Muscle of arm (tissue), 12 donors: ENCODE measurements around the gene DPYSL5. TPM values are rescaled to one million over a fixed set of nuclear protein-coding genes. Genes with fewer than 3 reads are reported as not detected.
A peak's percentile ranks its signal among the peaks of the same experiment; 100 is the strongest.
"Not testable (repeated sequence)": the region's sequence is repeated elsewhere in the genome, so short reads cannot be mapped to it uniquely, and the experiment has no call there.

Experiments
- DNase-seq: peaks from one replicate; pipeline ENCODE4 v3.0.0-alpha.2; 2013
- polyA plus RNA-seq, 12 donors: library from polyadenylated mRNA; unstranded; fragments of 120-200 nt; gene quantifications; one replicate each; pipeline ENCODE4 v1.2.1, GENCODE V29; 2013; ENCODE audit not compliant: insufficient read length in 12 of 12

The DPYSL5 gene
- polyA plus RNA-seq, 12 donors = 8.2 to 24.2 (median 21.2) TPM; not detected in 1

- no peak for DNase-seq
Observed at GRCh38 chr2:26922405-26923188, 74.7 kb downstream of the DPYSL5 start.

DNA sequence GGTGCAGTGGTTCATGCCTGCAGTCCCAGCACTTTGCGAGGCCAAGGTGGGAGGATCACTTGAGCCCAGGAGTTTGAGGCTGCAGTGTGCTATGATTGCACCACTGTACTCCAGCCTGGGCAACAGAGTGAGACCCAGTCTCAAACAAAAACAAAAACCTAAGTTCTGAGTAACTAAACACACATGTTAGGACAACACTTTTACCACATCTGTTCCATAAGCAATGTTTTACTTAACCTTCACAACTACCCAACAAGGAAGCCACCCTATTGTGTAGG, 75.2 kb downstream of the DPYSL5 start:
- DNase-seq = not testable (repeated sequence)

GRCh38 chr2:26924731-26925099, 76.8 kb downstream of the DPYSL5 start:
- no peak for DNase-seq

DNA sequence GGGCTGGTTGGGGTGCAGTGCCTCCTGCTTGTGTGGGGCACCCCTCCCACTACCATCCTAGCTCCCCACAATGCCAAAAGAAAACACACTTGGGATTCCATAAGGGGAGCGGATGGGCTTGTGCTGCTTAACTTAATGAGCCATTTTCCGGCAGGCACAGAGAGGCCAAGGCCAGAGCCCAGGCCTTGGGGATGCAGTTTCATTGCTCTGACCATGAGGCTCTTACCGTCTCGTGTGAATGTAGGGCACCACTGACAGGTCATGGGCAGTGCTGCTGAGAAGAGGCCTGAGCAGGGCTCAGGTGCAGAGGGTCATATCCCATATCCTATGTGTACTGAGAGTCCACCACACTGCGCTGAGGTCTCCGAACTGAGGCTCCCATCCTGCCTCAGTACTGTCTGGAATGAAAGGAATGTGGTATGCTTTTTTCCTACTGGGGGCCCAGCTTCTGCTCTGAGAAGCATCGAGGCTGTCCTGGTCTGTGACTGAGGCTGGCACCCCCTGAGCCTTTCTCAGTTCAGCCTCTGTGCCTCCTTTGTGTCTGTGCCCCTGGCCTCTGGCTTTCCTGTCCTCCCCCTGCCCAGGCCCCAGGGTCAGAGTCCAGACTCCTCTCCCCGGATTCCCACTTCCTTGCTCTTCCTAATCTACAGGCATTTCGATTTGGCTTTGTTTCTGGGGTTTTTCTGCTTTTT, 77.3 kb downstream of the DPYSL5 start:
- no peak for DNase-seq

- DNase-seq = no peak
Observed at GRCh38 chr2:26927221-26927620, 79.3 kb downstream of the DPYSL5 start.

GRCh38 chr2:26932974-26933373, 85.0 kb downstream of the DPYSL5 start:
- DNase-seq = no peak

- no peak for DNase-seq
Observed at GRCh38 chr2:26933431-26934334, 85.8 kb downstream of the DPYSL5 start.

DNA sequence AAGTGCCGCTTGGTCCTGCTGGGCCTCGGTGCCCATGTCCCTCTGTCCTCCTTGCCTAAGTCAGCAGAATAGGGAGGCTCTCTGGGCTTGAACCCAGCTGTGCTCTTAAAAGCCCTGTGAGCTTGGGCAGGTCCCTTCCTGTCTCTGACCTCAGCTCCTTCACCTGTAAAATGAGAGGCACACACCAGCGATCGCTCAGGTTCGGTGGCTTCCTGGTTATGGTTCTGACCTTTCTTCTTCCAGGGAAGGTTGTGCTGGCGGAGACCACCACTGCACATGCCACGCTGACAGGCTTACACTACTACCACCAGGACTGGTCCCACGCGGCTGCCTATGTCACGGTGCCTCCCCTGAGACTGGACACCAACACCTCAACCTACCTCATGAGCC, 86.4 kb downstream of the DPYSL5 start:
- no peak for DNase-seq

DNA sequence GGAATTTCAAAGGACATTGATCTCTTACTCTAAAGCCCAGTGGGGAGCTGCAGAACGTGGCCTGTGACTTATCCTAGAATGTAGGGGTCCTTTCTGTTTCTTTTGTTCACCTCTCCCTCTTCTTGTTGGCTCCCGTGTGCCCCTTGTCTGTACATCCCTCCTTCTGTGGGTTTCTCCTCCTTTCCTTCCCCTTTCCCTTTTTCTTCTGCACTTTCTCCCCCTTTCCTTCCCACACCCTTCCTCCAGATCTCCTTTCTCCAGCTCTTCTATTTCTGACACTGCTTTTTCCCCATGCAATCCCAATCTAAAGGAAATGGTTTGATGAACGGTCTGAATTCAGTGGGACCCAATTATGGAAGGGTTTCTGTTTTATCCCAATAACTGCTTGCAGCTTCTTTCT, 87.1 kb downstream of the DPYSL5 start:
- DNase-seq = no peak

- no peak for DNase-seq
Observed at GRCh38 chr2:26936855-26937254, 88.9 kb downstream of the DPYSL5 start.

DNA sequence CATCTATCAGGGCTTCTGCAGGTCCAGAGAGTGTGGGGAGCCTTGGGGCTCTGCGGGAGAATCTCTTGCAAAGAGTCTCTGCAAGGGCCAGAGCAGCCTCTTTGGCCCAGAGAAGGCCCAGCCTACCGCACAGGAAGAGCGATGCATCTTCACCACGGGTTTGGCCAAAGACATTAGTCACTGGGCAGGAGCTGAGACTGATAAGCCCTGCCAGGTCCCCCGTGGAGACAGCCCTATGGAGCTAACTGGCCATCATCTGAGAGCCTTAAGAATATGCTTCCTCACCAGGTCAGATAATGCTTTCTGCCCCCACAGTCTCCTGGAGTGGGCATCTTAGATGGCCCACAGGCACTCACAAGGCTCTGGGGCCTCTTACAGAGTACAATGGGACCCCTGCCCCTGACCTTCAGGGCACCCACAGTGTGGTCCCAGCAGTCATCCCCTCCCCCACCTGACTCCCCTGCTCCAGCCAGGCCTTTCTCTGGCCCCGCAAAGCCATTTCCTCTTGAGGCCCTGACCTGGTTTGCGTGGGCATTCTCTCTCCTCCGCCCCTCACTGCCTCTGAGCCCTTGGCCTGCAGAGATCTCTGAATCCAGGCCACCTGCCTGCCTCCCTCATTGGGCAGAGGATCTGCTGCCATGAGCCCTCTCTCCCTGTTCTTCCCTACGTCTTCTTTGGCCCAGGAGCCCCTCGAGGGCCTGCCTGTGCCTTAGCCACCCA, 90.6 kb downstream of the DPYSL5 start:
- DNase-seq = no peak

DNA sequence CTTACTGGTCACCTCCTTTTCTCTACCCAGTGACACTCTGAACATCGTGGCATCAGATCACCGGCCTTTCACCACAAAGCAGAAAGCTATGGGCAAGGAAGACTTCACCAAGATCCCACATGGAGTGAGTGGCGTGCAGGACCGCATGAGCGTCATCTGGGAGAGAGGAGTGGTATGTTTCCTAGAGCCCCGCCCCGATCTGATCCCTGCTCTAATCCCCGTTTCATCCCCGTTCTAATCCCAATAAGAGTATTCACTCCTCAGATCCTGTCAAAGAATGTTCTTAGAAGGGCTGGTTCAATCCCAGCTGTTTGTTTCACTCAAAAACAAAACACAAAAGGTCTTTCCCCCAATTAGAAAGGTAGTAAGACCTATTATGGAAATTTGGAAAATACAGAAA, 92.1 kb downstream of the DPYSL5 start:
- no peak for DNase-seq

DNA sequence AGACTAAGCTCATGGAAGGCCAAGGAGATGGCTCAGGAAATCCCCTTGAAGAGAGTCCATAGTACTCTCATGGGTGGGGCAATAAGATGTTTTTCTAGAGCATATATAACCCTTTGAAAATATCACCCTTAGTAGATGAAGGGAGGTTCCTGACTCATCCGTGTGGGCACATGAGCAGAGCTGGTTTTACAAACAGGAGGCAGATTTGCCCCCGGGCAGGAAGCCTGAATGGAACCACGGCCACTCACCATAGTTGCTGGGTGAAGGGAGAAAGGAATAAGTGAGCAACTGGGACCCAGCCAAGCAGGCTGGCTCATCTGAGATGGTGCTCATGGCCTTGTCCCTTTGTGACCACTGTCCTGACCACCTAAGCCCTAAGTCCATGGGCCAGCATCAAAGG, 93.6 kb downstream of the DPYSL5 start:
- DNase-seq = no peak

GRCh38 chr2:26942543-26943295, 94.8 kb downstream of the DPYSL5 start:
- DNase-seq = peak; percentile 53

- DNase-seq = no peak
Observed at GRCh38 chr2:26945991-26946750, 98.2 kb downstream of the DPYSL5 start.

- peak; percentile 40 for DNase-seq
Observed at GRCh38 chr2:26946841-26947784, 99.2 kb downstream of the DPYSL5 start.

- no peak for DNase-seq
Observed at GRCh38 chr2:26948800-26949199, 100.9 kb downstream of the DPYSL5 start.

DNA sequence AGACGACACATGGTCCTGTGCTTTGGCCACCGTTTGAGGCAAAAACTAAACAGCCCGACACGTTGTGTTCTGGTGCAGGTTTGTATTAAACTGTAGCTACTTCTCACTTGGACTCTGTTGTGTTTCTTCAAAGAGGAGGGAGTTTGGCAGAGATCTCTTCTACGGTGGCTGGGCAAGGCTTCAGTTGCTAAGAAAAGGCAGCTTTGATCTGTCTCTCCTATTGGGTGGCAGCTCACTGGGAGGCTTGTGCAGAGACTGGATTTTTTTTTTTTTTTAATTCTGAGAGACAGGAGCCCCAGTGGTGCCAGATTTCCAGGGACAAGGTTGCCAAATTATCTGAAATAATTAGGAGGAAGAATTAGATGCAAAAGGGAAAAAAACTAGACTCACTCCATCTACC, 102.3 kb downstream of the DPYSL5 start:
- no peak for DNase-seq

- no peak for DNase-seq
Observed at GRCh38 chr2:26951236-26951635, 103.3 kb downstream of the DPYSL5 start.
